ENCODE measurements around the gene MTX1. TPM values are rescaled to one million over a fixed set of nuclear protein-coding genes. Genes with fewer than 3 reads are reported as not detected.
A peak's percentile ranks its signal among the peaks of the same experiment; 100 is the strongest.
"Not testable (repeated sequence)": the region's sequence is repeated elsewhere in the genome, so short reads cannot be mapped to it uniquely, and the experiment has no call there.

MTX1 gene
- total RNA-seq, 1 experiment from 2014 or later: 86.0 TPM

- DNase-seq (ENCODE audit: low read depth in 1 of 2, low spot score in 2 of 2); H3K27ac ChIP-seq; H3K4me3 ChIP-seq; H3K9me3 ChIP-seq (replicated peaks); H3K27me3 ChIP-seq (replicated peaks); H3K4me1 ChIP-seq (replicated peaks): not testable (repeated sequence)
- peaks cover 13% of the 10 kb centered on the region for H3K36me3 ChIP-seq
These were observed 26.9 kb downstream of the MTX1 start for GRCh38 chr1:155235375-155235774.

GRCh38 chr1:155236451-155236850, 28.0 kb downstream of the MTX1 start:
- no peaks in the 10 kb centered on the region for H3K27me3 ChIP-seq (replicated peaks)
- peaks cover 13% of the 10 kb centered on the region for H3K36me3 ChIP-seq
- DNase-seq (ENCODE audit: low read depth in 1 of 2, low spot score in 2 of 2): no peak
- no peak overlapping the region for H3K27ac ChIP-seq
- H3K9me3 ChIP-seq (replicated peaks): no peaks in the 10 kb centered on the region
- peaks cover 8% of the 10 kb centered on the region for H3K4me1 ChIP-seq (replicated peaks)
- H3K4me3 ChIP-seq: no peak overlapping the region

- Histone ChIP-seq H3K4me1 (replicated peaks) (peaks cover 25% of the 10 kb centered on the region), H3K27me3 (replicated peaks) (no peaks in the 10 kb centered on the region), H3K36me3 (peaks cover 12% of the 10 kb centered on the region), H3K27ac (no peak overlapping the region), H3K4me3 (peak overlapping the region; percentile 21), H3K9me3 (replicated peaks) (no peaks in the 10 kb centered on the region)
- peak; percentile 70 to 71 for DNase-seq (ENCODE audit: low read depth in 1 of 2, low spot score in 2 of 2)
These were observed 32.7 kb downstream of the MTX1 start for GRCh38 chr1:155241069-155241679.

- Histone ChIP-seq H3K4me1 (replicated peaks) (peaks cover 25% of the 10 kb centered on the region), H3K4me3 (no peak overlapping the region), H3K27ac (no peak overlapping the region), H3K36me3 (peaks cover 7% of the 10 kb centered on the region), H3K9me3 (replicated peaks) (no peaks in the 10 kb centered on the region), H3K27me3 (replicated peaks) (no peaks in the 10 kb centered on the region)
- DNase-seq (ENCODE audit: low read depth in 1 of 2, low spot score in 2 of 2): no peak
These were observed 33.4 kb downstream of the MTX1 start for GRCh38 chr1:155241841-155242264.

GRCh38 chr1:155242805-155243358, 34.4 kb downstream of the MTX1 start:
- DNase-seq (ENCODE audit: low read depth in 1 of 2, low spot score in 2 of 2): no peak
- peaks cover 25% of the 10 kb centered on the region for H3K4me1 ChIP-seq (replicated peaks)
- H3K27ac ChIP-seq: no peak overlapping the region
- no peaks in the 10 kb centered on the region for H3K36me3 ChIP-seq
- no peaks in the 10 kb centered on the region for H3K9me3 ChIP-seq (replicated peaks)
- H3K4me3 ChIP-seq: peak overlapping the region; percentile 42
- H3K27me3 ChIP-seq (replicated peaks): no peaks in the 10 kb centered on the region

GRCh38 chr1:155244368-155245162, 36.1 kb downstream of the MTX1 start:
- H3K27ac ChIP-seq: peak overlapping the region; percentile 81
- no peaks in the 10 kb centered on the region for H3K36me3 ChIP-seq
- DNase-seq (ENCODE audit: low read depth in 1 of 2, low spot score in 2 of 2): peak; percentile 99 to 100
- no peaks in the 10 kb centered on the region for H3K9me3 ChIP-seq (replicated peaks)
- H3K27me3 ChIP-seq (replicated peaks): no peaks in the 10 kb centered on the region
- H3K4me1 ChIP-seq (replicated peaks): peaks cover 25% of the 10 kb centered on the region
- H3K4me3 ChIP-seq: peak overlapping the region; percentile 42

- Histone ChIP-seq H3K4me3 (peak overlapping the region; percentile 42), H3K4me1 (replicated peaks) (peaks cover 25% of the 10 kb centered on the region), H3K9me3 (replicated peaks) (no peaks in the 10 kb centered on the region), H3K27ac (peak overlapping the region; percentile 81), H3K27me3 (replicated peaks) (no peaks in the 10 kb centered on the region), H3K36me3 (no peaks in the 10 kb centered on the region; the same call in 1 of the 2 replicates)
- no peak for DNase-seq (ENCODE audit: low read depth in 1 of 2, low spot score in 2 of 2)
These were observed 36.6 kb downstream of the MTX1 start for GRCh38 chr1:155245163-155245524.

GRCh38 chr1:155246796-155247195, 38.3 kb downstream of the MTX1 start:
- H3K27ac ChIP-seq; DNase-seq (ENCODE audit: low read depth in 1 of 2, low spot score in 2 of 2); H3K27me3 ChIP-seq (replicated peaks); H3K36me3 ChIP-seq; H3K4me3 ChIP-seq; H3K9me3 ChIP-seq (replicated peaks): not testable (repeated sequence)
- H3K4me1 ChIP-seq (replicated peaks): peaks cover 27% of the 10 kb centered on the region

- Histone ChIP-seq H3K36me3 (no peaks in the 10 kb centered on the region; the same call in 1 of the 2 replicates), H3K4me3 (no peak overlapping the region), H3K4me1 (replicated peaks) (peaks cover 25% of the 10 kb centered on the region), H3K9me3 (replicated peaks) (no peaks in the 10 kb centered on the region), H3K27me3 (replicated peaks) (no peaks in the 10 kb centered on the region), H3K27ac (no peak overlapping the region)
- DNase-seq (ENCODE audit: low read depth in 1 of 2, low spot score in 2 of 2): no peak
These were observed 39.4 kb downstream of the MTX1 start for GRCh38 chr1:155247667-155248553.

- H3K27ac ChIP-seq: 0 out of 2 replicates have a peak overlapping the region, but pooled peaks have one; percentile 23
- peaks cover 28% of the 10 kb centered on the region for H3K4me1 ChIP-seq (replicated peaks)
- DNase-seq (ENCODE audit: low read depth in 1 of 2, low spot score in 2 of 2): no peak
- H3K36me3 ChIP-seq: no peaks in the 10 kb centered on the region; the same call in 1 of the 2 replicates
- no peaks in the 10 kb centered on the region for H3K27me3 ChIP-seq (replicated peaks)
- H3K9me3 ChIP-seq (replicated peaks): no peaks in the 10 kb centered on the region
- H3K4me3 ChIP-seq: peak overlapping the region; percentile 13
These were observed 41.7 kb downstream of the MTX1 start for GRCh38 chr1:155250246-155250632.

GRCh38 chr1:155250633-155251449, 42.3 kb downstream of the MTX1 start:
- Histone ChIP-seq H3K36me3 (peaks cover 5% of the 10 kb centered on the region), H3K4me1 (replicated peaks) (peaks cover 30% of the 10 kb centered on the region), H3K27ac (0 out of 2 replicates have a peak overlapping the region, but pooled peaks have one; percentile 23), H3K27me3 (replicated peaks) (no peaks in the 10 kb centered on the region), H3K9me3 (replicated peaks) (no peaks in the 10 kb centered on the region), H3K4me3 (peak overlapping the region; percentile 13)
- peak; percentile 83 to 95 for DNase-seq (ENCODE audit: low read depth in 1 of 2, low spot score in 2 of 2)

- H3K9me3 ChIP-seq (replicated peaks): no peaks in the 10 kb centered on the region
- no peak for DNase-seq (ENCODE audit: low read depth in 1 of 2, low spot score in 2 of 2)
- H3K36me3 ChIP-seq: peaks cover 12% of the 10 kb centered on the region
- H3K27me3 ChIP-seq (replicated peaks): no peaks in the 10 kb centered on the region
- peaks cover 34% of the 10 kb centered on the region for H3K4me1 ChIP-seq (replicated peaks)
- no peak overlapping the region for H3K4me3 ChIP-seq
- H3K27ac ChIP-seq: no peak overlapping the region
These were observed 43.1 kb downstream of the MTX1 start for GRCh38 chr1:155251566-155251965.

GRCh38 chr1:155253208-155253607, 44.7 kb downstream of the MTX1 start:
- peaks cover 34% of the 10 kb centered on the region for H3K4me1 ChIP-seq (replicated peaks)
- no peak overlapping the region for H3K27ac ChIP-seq
- H3K27me3 ChIP-seq (replicated peaks): no peaks in the 10 kb centered on the region
- H3K9me3 ChIP-seq (replicated peaks): no peaks in the 10 kb centered on the region
- H3K4me3 ChIP-seq: no peak overlapping the region
- peaks cover 23% of the 10 kb centered on the region for H3K36me3 ChIP-seq
- DNase-seq (ENCODE audit: low read depth in 1 of 2, low spot score in 2 of 2): no peak
